OCI-LY3 (cell line): ENCODE data around the gene PNRC2.
A peak's percentile ranks its signal among the peaks of the same experiment; 100 is the strongest.

Experiments
- H2AFZ ChIP-seq: fragments of 200-600, 300-600 bp; shearing (Covaris generic); 2 replicates; pipeline ENCODE4 v1.6.0; 2014; ENCODE audit warnings: antibody characterized with exemption, low read depth, low read length
- H3K27ac ChIP-seq: fragments of 200-600, 300-600 bp; sonication (generic); 2 replicates; pipeline ENCODE4 v1.5.1; 2014; ENCODE audit warnings: mild to moderate bottlenecking, low read length, moderate library complexity, mixed read lengths
- H3K27me3 ChIP-seq: fragments of 200-600, 300-600 bp; sonication (generic); 2 replicates; pipeline ENCODE4 v1.6.1; 2014; ENCODE audit warnings: low read depth, low read length, mixed read lengths
- H3K36me3 ChIP-seq: fragments of 200-600, 300-600 bp; sonication (generic); replicated peaks from 2 replicates; pipeline ENCODE3; 2014; ENCODE audit warnings: low read depth, low read length, mixed read lengths
- H3K4me1 ChIP-seq: fragments of 300-600, 200-600 bp; sonication (generic); 2 replicates; pipeline ENCODE4 v1.6.1; 2014; ENCODE audit warnings: low read length, mixed read lengths
- H3K4me2 ChIP-seq: fragments of 200-600, 300-600 bp; sonication (generic); 2 replicates; pipeline ENCODE4 v1.6.1; 2014; ENCODE audit warnings: low read length, mixed read lengths
- H3K4me3 ChIP-seq: fragments of 300-600, 200-600 bp; sonication (generic); 2 replicates; pipeline ENCODE4 v1.5.1; 2014; ENCODE audit warnings: antibody characterized with exemption, mild to moderate bottlenecking, low read length, moderate library complexity
- H3K79me2 ChIP-seq: fragments of 300-600, 200-600 bp; shearing (Covaris generic); 2 replicates; pipeline ENCODE4 v1.6.1; 2014; ENCODE audit warnings: mild to moderate bottlenecking, low read length, mixed read lengths
- H3K9ac ChIP-seq: fragments of 300-600, 200-600 bp; shearing (Covaris generic); 2 replicates; pipeline ENCODE4 v1.6.0; 2014; ENCODE audit warnings: mild to moderate bottlenecking, low read length, moderate library complexity
- H3K9me3 ChIP-seq: fragments of 200-600, 300-600 bp; shearing (Covaris generic); 2 replicates; pipeline ENCODE4 v1.6.1; 2014; ENCODE audit warnings: low read length, mixed read lengths; ENCODE audit not compliant: insufficient read depth
- H4K20me1 ChIP-seq: fragments of 200-600, 300-600 bp; sonication (generic); 2 replicates; pipeline ENCODE4 v1.6.1; 2016; ENCODE audit warnings: low read length, mixed read lengths; ENCODE audit not compliant: insufficient read depth
- CTCF ChIP-seq: fragments of 200-600, 300-600 bp; sonication (generic); IDR thresholded peaks from 2 replicates; pipeline ENCODE4 v1.5.1; 2014; ENCODE audit warnings: antibody characterized with exemption, low read length, low read depth
- EZH2phosphoT487 ChIP-seq: fragments of 200-600 bp; shearing (Covaris generic); IDR thresholded peaks from 2 replicates; pipeline ENCODE4 v1.6.1; 2018; ENCODE audit warnings: antibody characterized with exemption, mixed run types, low read depth

The PNRC2 gene

GRCh38 chr1:23930270-23930669, 29.4 kb upstream of the PNRC2 start:
- no peak for TF ChIP-seq EZH2phosphoT487
- no peak for TF ChIP-seq CTCF
- no peak overlapping the region for H3K27ac ChIP-seq

GRCh38 chr1:23930861-23931490, 28.7 kb upstream of the PNRC2 start:
- peak overlapping the region; percentile 43 for H3K27ac ChIP-seq
- peak overlapping the region; percentile 56 for H3K4me3 ChIP-seq
- no peaks in the 10 kb centered on the region for H4K20me1 ChIP-seq
- no peaks in the 10 kb centered on the region for H3K79me2 ChIP-seq
- TF ChIP-seq CTCF (no peak), EZH2phosphoT487 (no peak)
- no peaks in the 10 kb centered on the region for H3K36me3 ChIP-seq
- H2AFZ ChIP-seq = peak overlapping the region; percentile 40
- H3K27me3 ChIP-seq = no peaks in the 10 kb centered on the region
- peak overlapping the region; percentile 67 for H3K4me2 ChIP-seq
- H3K9me3 ChIP-seq = no peaks in the 10 kb centered on the region
- H3K4me1 ChIP-seq = peaks cover 34% of the 10 kb centered on the region
- H3K9ac ChIP-seq = peak overlapping the region; percentile 22; the same call in 1 of the 2 replicates

More at GRCh38 chr1:23930270-23930669, 29.4 kb upstream of the PNRC2 start:
- no peaks in the 10 kb centered on the region for H3K79me2 ChIP-seq
- no peaks in the 10 kb centered on the region for H3K36me3 ChIP-seq
- no peaks in the 10 kb centered on the region for H4K20me1 ChIP-seq
- H3K4me3 ChIP-seq = no peak overlapping the region
- no peak overlapping the region for H3K9ac ChIP-seq
- H3K9me3 ChIP-seq = no peaks in the 10 kb centered on the region
- H2AFZ ChIP-seq = no peak overlapping the region
- H3K4me1 ChIP-seq = peaks cover 34% of the 10 kb centered on the region
- no peaks in the 10 kb centered on the region for H3K27me3 ChIP-seq
- H3K4me2 ChIP-seq = no peak overlapping the region

- Histone ChIP-seq H3K4me2 (peak overlapping the region; percentile 67), H3K4me1 (peaks cover 34% of the 10 kb centered on the region), H2AFZ (peak overlapping the region; percentile 40)
Measured at GRCh38 chr1:23931491-23931880, 28.1 kb upstream of the PNRC2 start.

More at GRCh38 chr1:23931491-23931880, 28.1 kb upstream of the PNRC2 start:
- Histone ChIP-seq H3K4me3 (peak overlapping the region; percentile 56), H3K27ac (peak overlapping the region; percentile 43), H3K27me3 (no peaks in the 10 kb centered on the region), H3K79me2 (no peaks in the 10 kb centered on the region), H3K9ac (peak overlapping the region; percentile 22; the same call in 1 of the 2 replicates), H3K9me3 (no peaks in the 10 kb centered on the region), H3K36me3 (no peaks in the 10 kb centered on the region), H4K20me1 (no peaks in the 10 kb centered on the region)
- TF ChIP-seq CTCF (no peak), EZH2phosphoT487 (no peak)
